ENCODE data around the gene PSMB7. TPM values are rescaled to one million over a fixed set of nuclear protein-coding genes. Genes with fewer than 3 reads are reported as not detected.

The PSMB7 gene
- total RNA-seq, 4 donors from 2014 or later, result 149 to 187 (median 165) TPM

DNA sequence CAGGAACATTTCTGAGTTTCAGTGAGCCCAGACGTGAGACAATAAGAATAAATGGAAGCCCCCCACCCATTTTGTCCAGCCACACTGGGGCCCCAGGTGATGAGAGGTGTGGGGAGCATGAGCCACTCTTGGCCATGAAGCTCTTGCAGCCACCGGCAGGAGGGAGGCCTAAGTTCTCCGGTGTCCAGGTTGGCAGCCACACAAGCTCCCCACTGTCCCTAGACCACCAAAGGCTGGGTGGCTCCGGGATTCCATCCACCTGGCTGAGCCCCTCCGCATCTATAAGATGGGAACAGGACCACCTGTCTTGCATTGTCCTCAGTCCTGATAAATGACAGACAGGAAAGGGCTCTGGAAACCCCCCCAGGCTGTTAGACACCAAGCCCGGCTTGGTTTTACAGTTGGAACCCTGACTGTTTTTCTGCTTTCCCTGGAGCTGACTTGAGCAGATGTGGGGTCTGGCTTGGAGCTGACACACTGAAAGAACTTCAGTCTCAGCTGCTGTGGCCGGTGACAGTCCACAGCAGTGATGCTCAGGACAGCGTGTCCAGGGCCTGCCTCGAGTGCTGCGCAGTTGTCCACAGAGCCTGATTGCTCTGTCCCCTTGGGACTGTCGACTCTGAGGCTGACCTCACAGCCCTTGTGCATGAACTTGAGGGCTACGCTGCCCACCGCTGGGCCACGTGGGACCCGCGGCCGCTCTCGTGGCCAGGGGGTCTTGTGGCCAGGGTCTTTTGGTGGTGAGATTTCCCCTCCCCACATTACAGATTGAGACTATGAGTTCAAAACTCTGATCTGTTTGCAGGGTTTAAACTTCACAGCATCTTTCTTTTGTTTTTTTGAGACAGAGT lies 74.8 kb downstream of the PSMB7 start:
- DNase-seq (ENCODE audit: low spot score in 2 of 2), result no peak
- intact Hi-C loops (cut with DNase I; ENCODE audit: low total_unique reads), result no loop called here
- TF ChIP-seq, protein P1, sequence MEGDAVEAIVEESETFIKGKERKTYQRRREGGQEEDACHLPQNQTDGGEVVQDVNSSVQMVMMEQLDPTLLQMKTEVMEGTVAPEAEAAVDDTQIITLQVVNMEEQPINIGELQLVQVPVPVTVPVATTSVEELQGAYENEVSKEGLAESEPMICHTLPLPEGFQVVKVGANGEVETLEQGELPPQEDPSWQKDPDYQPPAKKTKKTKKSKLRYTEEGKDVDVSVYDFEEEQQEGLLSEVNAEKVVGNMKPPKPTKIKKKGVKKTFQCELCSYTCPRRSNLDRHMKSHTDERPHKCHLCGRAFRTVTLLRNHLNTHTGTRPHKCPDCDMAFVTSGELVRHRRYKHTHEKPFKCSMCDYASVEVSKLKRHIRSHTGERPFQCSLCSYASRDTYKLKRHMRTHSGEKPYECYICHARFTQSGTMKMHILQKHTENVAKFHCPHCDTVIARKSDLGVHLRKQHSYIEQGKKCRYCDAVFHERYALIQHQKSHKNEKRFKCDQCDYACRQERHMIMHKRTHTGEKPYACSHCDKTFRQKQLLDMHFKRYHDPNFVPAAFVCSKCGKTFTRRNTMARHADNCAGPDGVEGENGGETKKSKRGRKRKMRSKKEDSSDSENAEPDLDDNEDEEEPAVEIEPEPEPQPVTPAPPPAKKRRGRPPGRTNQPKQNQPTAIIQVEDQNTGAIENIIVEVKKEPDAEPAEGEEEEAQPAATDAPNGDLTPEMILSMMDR (IDR thresholded peaks at IDR 0.05), result no peak
- TF ChIP-seq POLR2A (IDR thresholded peaks at IDR 0.05), result no peak
- no peak overlapping the region for H3K4me3 ChIP-seq (ENCODE audit: low read depth, poor library complexity, severe bottlenecking)
- WGBS, 2 donors, result 84 to 88% methylated on average over 17 of the region's 18 CpGs

DNA sequence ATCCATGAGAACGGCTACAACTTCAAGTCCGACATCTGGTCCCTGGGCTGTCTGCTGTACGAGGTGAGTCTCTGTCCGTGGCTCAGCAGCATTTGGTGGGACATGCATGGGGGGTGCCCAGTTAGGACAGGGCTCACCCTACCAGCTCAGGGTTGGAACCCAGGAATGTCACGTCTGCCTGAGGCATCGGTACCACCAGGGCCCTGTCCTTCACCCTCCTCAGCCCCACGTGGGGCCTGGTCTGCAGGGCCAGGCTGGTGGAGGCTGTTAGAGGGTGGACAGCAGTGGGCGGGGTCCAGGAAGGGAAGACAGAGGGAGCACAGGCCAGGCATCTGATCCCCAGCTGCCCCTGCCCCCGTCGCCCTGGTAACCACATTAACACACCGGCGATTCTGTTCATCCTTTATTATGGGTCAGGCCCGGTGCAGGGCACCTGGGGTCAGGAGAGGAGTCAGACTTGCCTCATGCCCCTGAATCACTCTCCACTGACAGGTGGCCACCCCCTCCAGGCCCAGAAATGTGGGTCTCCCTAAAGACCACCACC lies 75.6 kb downstream of the PSMB7 start:
- WGBS, 2 donors, result 86 to 90% methylated on average over 13 of the region's 13 CpGs

DNA sequence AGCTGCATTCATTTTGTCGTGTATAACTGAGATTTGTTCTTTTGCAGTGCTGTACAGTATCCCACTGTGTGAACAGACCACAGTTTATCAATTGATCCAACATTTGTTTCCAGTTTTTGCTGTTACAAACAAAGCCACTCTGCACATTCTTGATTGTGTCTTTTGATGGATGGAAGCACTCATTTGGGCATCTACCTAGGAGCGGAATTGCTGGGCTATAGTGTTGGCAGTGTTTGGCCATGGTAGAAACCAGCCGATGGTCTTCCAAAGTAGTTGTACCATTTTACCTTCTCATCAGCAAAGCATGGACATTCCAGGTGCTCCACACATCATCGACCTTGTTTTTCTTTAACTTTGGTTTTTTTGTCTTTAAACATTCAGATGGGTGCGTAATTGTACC lies 77.7 kb downstream of the PSMB7 start:
- no peak overlapping the region for H3K4me3 ChIP-seq (ENCODE audit: low read depth, poor library complexity, severe bottlenecking)
- no peak for DNase-seq (ENCODE audit: low spot score in 2 of 2)
- TF ChIP-seq, protein P1 (IDR thresholded peaks at IDR 0.05), result no peak
- TF ChIP-seq POLR2A (IDR thresholded peaks at IDR 0.05), result no peak
- intact Hi-C loops (cut with DNase I; ENCODE audit: low total_unique reads), result no loop called here
- WGBS, 2 donors, result 98 to 99% methylated on average over 5 of the region's 5 CpGs

More for the DNA sequence above, 75.6 kb downstream of the PSMB7 start:
- intact Hi-C loops (cut with DNase I; ENCODE audit: low total_unique reads), result no loop called here
- H3K4me3 ChIP-seq (ENCODE audit: low read depth, poor library complexity, severe bottlenecking), result no peak overlapping the region
- TF ChIP-seq, protein P1 (IDR thresholded peaks at IDR 0.05), result no peak
- no peak for TF ChIP-seq POLR2A (IDR thresholded peaks at IDR 0.05)
- DNase-seq (ENCODE audit: low spot score in 2 of 2), result no peak

DNA sequence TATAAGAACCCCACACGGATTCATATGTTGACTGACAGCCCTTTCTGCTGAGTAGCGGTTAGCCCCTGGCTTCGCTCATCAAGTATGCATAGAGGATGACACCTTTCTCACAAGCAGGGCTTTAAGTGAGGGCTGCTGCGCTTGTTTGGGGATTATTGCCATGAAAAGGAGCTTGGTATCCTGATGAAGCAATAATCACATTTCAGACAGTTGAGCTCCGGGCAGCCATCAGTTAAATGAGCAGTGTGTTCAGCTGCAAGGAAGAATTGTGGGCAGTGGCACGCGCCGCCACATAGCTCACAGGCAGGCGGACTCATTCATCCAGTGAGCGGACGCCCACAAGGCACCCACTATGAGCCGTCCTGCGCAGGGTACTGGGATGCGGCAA lies 79.9 kb downstream of the PSMB7 start:
- WGBS, 2 donors, result 82 to 84% methylated on average over 14 of the region's 14 CpGs

DNA sequence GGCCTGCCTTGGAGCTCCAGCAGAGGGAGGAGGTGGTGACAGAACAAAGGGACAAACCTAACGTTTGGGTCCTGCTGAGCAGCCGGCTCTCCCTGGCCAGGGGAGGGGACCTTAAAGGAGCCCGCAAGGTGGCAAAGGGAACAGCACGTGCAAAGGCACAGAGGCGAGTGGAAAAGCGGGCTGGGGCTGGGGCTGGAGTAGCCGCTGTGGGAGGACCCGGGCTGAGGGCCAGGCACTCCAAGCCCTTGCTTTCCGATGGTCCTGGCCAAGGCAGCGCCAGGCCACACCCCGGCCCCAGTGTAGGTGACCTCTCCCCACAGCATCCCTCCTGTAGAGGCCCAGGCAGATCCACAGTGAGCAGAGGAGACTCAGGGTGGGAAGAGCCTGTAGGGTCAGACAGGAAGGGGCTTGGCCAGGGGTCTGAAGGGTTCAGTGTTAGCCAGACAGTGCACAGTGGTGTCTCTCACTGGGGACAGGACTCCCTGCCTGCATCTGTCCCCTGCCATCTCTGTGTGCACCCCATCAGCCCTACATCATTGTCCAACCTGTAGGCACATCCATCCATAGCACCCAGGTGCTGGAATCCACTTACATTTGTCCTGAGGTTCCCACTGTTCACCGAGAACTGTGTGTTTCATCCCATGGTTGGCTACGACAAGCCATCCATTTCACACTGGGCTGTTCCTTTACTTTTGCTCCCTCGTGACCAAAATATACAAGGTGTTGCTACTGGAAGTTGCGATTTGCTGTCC lies 80.5 kb downstream of the PSMB7 start:
- intact Hi-C loops (cut with DNase I; ENCODE audit: low total_unique reads), result no loop called here
- no peak for TF ChIP-seq POLR2A (IDR thresholded peaks at IDR 0.05)
- TF ChIP-seq, protein P1 (IDR thresholded peaks at IDR 0.05), result no peak
- 83 to 92% methylated on average over 15 of the region's 15 CpGs for WGBS, 2 donors
- no peak for DNase-seq (ENCODE audit: low spot score in 2 of 2)
- H3K4me3 ChIP-seq (ENCODE audit: low read depth, poor library complexity, severe bottlenecking), result no peak overlapping the region

More for the DNA sequence above, 79.9 kb downstream of the PSMB7 start:
- intact Hi-C loops (cut with DNase I; ENCODE audit: low total_unique reads), result no loop called here
- DNase-seq (ENCODE audit: low spot score in 2 of 2), result no peak
- no peak for TF ChIP-seq POLR2A (IDR thresholded peaks at IDR 0.05)
- TF ChIP-seq, protein P1 (IDR thresholded peaks at IDR 0.05), result no peak
- no peak overlapping the region for H3K4me3 ChIP-seq (ENCODE audit: low read depth, poor library complexity, severe bottlenecking)

Measured in lower leg skin (tissue), 4 donors.